Measurements from ENCODE around the gene GABBR2. TPM values are rescaled to one million over a fixed set of nuclear protein-coding genes. Genes with fewer than 3 reads are reported as not detected.

Gene GABBR2
- total and polyA plus RNA-seq, 9 of the 15 experiments (the other 6 are each of a cell fraction or from before 2014, with no cell fraction given): 0.15 to 1.9 (median 0.32) TPM

DNA sequence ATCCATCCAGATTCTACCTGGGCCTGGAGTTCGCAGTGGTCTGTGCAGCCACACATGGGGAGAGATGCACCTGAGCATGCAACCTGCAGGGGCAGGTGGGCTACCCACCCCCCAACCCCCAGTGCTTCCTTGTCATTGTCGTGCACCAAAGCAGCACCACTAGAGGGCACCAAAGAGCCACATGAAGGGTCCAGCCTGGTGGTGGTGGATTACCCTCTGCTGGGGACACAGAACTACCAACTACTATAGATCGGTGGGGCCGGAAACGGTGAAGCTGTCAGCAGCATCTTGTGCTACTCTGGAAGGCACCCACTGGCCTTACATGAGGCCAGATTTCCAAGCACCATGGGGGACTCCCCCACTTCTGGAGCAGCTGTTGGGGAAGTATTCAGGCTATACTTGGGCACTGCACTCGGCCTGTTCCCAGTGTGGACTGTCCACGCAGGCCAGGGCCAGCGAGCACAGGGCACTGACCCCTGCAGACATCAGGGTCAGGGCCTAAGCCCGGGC is 393.1 kb downstream of the GABBR2 start:
- intact Hi-C loops (cut with micrococcal nuclease) (loop anchor here (1.0 to 10.0 kb wide), 8 partner anchors 49 to 459 kb away; no protein-coding TSS in a partner anchor), in situ Hi-C loops (cut with MboI) (loop anchor here (10.0 to 25.0 kb wide), 2 partner anchors 222 to 459 kb away; no protein-coding TSS in a partner anchor)
- Histone ChIP-seq H3K9me1 (ENCODE audit: control insufficient read depth, insufficient read depth, low read length) (no peaks in the 10 kb centered on the region), H3K4me1 (replicated peaks in 1 of 2; ENCODE audit: control insufficient read depth in 2 of 2, insufficient read depth in 2 of 2, low read length in 2 of 2) (peaks cover 56 to 70% of the 10 kb centered on the region in 2 experiments), H2AFZ (ENCODE audit: low read depth, low read length) (peak overlapping the region; percentile 48; the same call in 1 of the 2 replicates), H3K9me3 (replicated peaks; ENCODE audit: control insufficient read depth, insufficient read depth, low read depth, low read length) (no peaks in the 10 kb centered on the region), H3K27ac (ENCODE audit: extremely low read depth, low read depth, low read length) (no peak overlapping the region; the same call in 2 of the 3 replicates), H3K36me3 (ENCODE audit: control insufficient read depth, insufficient read depth, low read length) (no peaks in the 10 kb centered on the region), H3K9ac (ENCODE audit: insufficient read depth in 1 of 2, low read depth in 2 of 2, low read length in 2 of 2) (0 out of 4 replicates have a peak overlapping the region, but pooled peaks of 1 of the 2 experiments have one; percentile 49), H4K20me1 (replicated peaks; ENCODE audit: control insufficient read depth, insufficient read depth, low read length) (no peaks in the 10 kb centered on the region), H3K4me3 (no peak overlapping the region), H3K27me3 (ENCODE audit: control insufficient read depth in 2 of 2, insufficient read depth in 2 of 2, low read length in 2 of 2) (no peaks in the 10 kb centered on the region), H3K79me2 (ENCODE audit: control insufficient read depth, insufficient read depth, low read length) (no peaks in the 10 kb centered on the region), H3K4me2 (ENCODE audit: insufficient read depth, low read length) (no peak overlapping the region)
- FAIRE-seq (peak; percentile 91), DNase-seq (ENCODE audit: extremely low read depth in 1 of 4, low spot score in 3 of 4) (peak; percentile 91 to 95 (median 92)), ATAC-seq (peak; percentile 87)
- ChIA-PET POLR2A (interaction anchor here (0.6 to 1.0 kb wide), 3 partner anchors 22 to 305 kb away, joined by 3 read pairs; no protein-coding TSS in a partner anchor), CTCF (ENCODE audit: low intra/inter-chr PET ratio) (interaction anchor here (0.6 to 1.7 kb wide), 5 partner anchors 94 to 460 kb away, joined by 3 to 16 read pairs (median 4); no protein-coding TSS in a partner anchor)
- WGBS (ENCODE audit: insufficient coverage, low coverage, missing lambda C conversion rate): 33% methylated on average over 8 of the region's 9 CpGs
- no TSS peak for BruUV-seq (replicated peaks)
- peak; percentile 92 for TF ChIP-seq ARID2 (IDR thresholded peaks at IDR 0.05)
- TF ChIP-seq, protein P1, sequence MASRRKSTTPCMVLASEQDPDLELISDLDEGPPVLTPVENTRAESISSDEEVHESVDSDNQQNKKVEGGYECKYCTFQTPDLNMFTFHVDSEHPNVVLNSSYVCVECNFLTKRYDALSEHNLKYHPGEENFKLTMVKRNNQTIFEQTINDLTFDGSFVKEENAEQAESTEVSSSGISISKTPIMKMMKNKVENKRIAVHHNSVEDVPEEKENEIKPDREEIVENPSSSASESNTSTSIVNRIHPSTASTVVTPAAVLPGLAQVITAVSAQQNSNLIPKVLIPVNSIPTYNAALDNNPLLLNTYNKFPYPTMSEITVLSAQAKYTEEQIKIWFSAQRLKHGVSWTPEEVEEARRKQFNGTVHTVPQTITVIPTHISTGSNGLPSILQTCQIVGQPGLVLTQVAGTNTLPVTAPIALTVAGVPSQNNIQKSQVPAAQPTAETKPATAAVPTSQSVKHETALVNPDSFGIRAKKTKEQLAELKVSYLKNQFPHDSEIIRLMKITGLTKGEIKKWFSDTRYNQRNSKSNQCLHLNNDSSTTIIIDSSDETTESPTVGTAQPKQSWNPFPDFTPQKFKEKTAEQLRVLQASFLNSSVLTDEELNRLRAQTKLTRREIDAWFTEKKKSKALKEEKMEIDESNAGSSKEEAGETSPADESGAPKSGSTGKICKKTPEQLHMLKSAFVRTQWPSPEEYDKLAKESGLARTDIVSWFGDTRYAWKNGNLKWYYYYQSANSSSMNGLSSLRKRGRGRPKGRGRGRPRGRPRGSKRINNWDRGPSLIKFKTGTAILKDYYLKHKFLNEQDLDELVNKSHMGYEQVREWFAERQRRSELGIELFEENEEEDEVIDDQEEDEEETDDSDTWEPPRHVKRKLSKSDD (conservative IDR thresholded peaks at IDR 0.05; ENCODE audit: low read length): 0 out of 2 replicates have a peak, but pooled peaks have one; percentile 31
- TF ChIP-seq, protein P2, sequence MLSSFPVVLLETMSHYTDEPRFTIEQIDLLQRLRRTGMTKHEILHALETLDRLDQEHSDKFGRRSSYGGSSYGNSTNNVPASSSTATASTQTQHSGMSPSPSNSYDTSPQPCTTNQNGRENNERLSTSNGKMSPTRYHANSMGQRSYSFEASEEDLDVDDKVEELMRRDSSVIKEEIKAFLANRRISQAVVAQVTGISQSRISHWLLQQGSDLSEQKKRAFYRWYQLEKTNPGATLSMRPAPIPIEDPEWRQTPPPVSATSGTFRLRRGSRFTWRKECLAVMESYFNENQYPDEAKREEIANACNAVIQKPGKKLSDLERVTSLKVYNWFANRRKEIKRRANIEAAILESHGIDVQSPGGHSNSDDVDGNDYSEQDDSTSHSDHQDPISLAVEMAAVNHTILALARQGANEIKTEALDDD (IDR thresholded peaks at IDR 0.05): peak; percentile 83
- TF ChIP-seq NFE2L1 (tag; IDR thresholded peaks at IDR 0.05; ENCODE audit: borderline replicate concordance, low read depth): no peak
- TF ChIP-seq NR2C2 (CRISPR knock-in tag; IDR thresholded peaks at IDR 0.05): no peak
- no peak for TF ChIP-seq NR2C2 (tag; IDR thresholded peaks at IDR 0.05)
- TF ChIP-seq L3MBTL2 (IDR thresholded peaks at IDR 0.05): peak; percentile 39; the same call in 1 of the 2 replicates
- TF ChIP-seq GTF2E2 (tag; IDR thresholded peaks at IDR 0.05): no peak
- TF ChIP-seq ZNF780A (CRISPR knock-in tag; IDR thresholded peaks at IDR 0.05): no peak
- TF ChIP-seq, protein P3, sequence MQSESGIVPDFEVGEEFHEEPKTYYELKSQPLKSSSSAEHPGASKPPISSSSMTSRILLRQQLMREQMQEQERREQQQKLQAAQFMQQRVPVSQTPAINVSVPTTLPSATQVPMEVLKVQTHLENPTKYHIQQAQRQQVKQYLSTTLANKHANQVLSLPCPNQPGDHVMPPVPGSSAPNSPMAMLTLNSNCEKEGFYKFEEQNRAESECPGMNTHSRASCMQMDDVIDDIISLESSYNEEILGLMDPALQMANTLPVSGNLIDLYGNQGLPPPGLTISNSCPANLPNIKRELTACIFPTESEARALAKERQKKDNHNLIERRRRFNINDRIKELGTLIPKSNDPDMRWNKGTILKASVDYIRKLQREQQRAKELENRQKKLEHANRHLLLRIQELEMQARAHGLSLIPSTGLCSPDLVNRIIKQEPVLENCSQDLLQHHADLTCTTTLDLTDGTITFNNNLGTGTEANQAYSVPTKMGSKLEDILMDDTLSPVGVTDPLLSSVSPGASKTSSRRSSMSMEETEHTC (IDR thresholded peaks at IDR 0.05): no peak
- TF ChIP-seq JUNB (CRISPR knock-in tag; conservative IDR thresholded peaks at IDR 0.05): no peak
- TF ChIP-seq CBX1 (IDR thresholded peaks at IDR 0.05; ENCODE audit: low read depth): no peak
- no peak for TF ChIP-seq SIN3B (IDR thresholded peaks at IDR 0.05; ENCODE audit: low read depth)
- TF ChIP-seq, protein P4, sequence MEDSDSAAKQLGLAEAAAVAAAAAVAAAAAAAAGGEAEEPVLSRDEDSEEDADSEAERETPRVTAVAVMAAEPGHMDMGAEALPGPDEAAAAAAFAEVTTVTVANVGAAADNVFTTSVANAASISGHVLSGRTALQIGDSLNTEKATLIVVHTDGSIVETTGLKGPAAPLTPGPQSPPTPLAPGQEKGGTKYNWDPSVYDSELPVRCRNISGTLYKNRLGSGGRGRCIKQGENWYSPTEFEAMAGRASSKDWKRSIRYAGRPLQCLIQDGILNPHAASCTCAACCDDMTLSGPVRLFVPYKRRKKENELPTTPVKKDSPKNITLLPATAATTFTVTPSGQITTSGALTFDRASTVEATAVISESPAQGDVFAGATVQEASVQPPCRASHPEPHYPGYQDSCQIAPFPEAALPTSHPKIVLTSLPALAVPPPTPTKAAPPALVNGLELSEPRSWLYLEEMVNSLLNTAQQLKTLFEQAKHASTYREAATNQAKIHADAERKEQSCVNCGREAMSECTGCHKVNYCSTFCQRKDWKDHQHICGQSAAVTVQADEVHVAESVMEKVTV (CRISPR knock-in tag; IDR thresholded peaks at IDR 0.05): peak; percentile 92
- no peak for TF ChIP-seq SRSF3 (IDR thresholded peaks at IDR 0.05; ENCODE audit: insufficient read depth, low read length)
- no peak for TF ChIP-seq BACH1 (tag; IDR thresholded peaks at IDR 0.05)

Measured in K562 (cell line).